Stimulated activated effector memory CD8-positive, alpha-beta T cell treated with anti-CD3 and anti-CD28 coated beads, Interleukin-12 subunit alpha, Interleukin-12 subunit beta, amount 100 ng/mL, for 72 hours (primary cell): Measurements from ENCODE around the gene TNFRSF13B.
"Not testable (repeated sequence)": the region's sequence is repeated elsewhere in the genome, so short reads cannot be mapped to it uniquely, and the experiment has no call there.

Source experiments
- ATAC-seq: fragments of 150-1000 bp; cut with Tn5 transposase; 2 replicates; pipeline ENCODE4 v1.10.0; 2021
- DNase-seq, 2 donors: peaks; one replicate each; pipeline ENCODE4 v3.0.0; 2021 to 2022; ENCODE audit warnings: low spot score in 2 of 2
- H3K27ac Mint-ChIP-seq: one replicate; pipeline ENCODE4 v1.8.0; 2022; ENCODE audit warnings: mild to moderate bottlenecking, mixed read lengths
- H3K36me3 Mint-ChIP-seq: one replicate; pipeline ENCODE4 v1.8.0; 2022; ENCODE audit warnings: mild to moderate bottlenecking, mixed read lengths
- H3K4me1 Mint-ChIP-seq: one replicate; pipeline ENCODE4 v1.8.0; 2022; ENCODE audit warnings: mixed read lengths
- H3K4me3 Mint-ChIP-seq: one replicate; pipeline ENCODE4 v1.8.0; 2022; ENCODE audit warnings: mild to moderate bottlenecking, mixed read lengths
- H3K9me3 Mint-ChIP-seq: one replicate; pipeline ENCODE4 v1.8.0; 2022; ENCODE audit warnings: mixed read lengths

The TNFRSF13B gene

DNA sequence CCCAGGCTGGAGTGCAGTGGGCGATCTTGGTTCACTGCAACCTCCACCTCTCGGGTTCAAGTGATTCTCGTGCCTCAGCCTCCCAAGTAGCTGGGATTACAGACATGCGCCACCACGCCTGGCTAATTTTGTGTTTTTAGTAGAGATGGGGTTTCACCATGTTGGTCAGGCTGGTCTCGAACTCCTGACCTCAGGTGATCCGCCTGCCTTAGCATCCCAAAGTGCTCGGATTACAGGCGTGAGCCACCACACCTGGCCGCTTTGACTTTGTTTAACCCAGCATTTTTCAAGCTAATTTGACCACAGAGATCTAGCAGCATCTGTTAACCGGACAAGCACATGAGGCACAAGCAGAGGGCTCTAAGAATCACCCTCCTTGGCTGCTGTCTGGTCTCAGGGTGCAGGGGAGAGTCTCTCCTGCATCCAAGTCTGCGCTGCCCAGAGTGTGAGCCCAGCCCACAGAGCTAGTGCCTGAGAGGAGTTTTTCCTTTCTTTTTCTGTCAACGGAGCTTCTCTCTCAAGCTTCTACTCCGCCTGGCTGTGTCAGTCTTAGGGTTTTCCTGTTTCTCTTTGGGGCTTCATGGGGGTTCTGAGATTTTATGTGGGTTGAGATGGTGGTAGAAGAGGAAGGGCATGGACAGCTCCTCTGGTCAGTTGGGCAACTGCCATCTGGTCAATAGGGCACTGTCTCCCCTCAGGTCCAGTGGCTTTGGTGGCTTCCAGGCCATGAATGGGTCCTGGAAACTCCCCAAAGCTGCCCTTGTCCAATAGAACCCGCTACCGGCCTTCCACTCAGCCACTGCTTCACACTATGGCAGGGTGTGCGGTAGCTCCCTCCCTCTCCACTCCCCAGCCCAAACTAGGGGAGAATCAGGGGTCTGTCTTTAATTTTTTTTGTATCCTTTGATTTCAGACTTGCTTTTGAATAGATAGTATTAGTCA, 59.6 kb downstream of the TNFRSF13B start:
- Mint-ChIP-seq H3K27ac (no peak overlapping the region), H3K4me3 (no peak overlapping the region), H3K36me3 (no peaks in the 10 kb centered on the region), H3K4me1 (peaks cover 7% of the 10 kb centered on the region), H3K9me3 (no peaks in the 10 kb centered on the region)
- ATAC-seq: no peak
- no peak for DNase-seq

DNA sequence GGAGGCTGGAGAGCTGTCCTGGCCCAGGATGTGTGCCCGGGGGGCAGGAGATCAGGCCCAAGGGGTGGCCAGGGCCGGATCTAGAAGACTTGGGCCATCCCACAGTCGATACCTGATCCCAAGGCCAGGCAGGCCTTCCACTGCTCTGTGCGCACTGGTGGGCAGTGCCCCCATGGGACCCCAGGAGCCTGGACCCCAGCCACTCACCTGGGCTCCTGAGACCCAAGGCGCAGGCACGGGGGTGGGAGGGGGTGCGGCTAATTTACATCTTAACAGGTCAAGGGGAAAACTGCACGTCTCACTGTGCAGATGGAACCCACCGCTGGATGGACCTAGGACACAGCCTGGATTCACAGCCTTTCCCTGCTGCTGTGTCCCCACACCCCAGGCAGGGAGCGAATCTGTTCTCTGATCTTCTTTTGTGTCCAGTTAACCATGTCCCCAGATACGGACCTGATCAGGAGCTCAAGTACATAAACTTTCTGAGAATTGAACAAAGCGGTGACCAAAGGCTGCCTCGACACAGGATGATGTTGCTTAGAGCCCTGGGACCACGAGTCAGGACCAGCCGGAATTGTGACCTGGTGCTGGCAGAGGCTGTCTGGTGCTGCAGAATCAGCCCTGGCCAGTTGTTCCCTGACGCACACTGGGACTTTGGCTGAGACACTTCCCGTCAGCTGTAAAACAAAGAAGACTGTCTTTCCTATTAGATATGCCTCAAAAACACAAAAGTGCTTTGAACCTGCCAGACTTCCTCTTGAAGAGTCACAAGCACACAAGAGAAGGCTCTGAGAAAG, 60.6 kb downstream of the TNFRSF13B start:
- Mint-ChIP-seq H3K4me3 (no peak overlapping the region), H3K27ac (no peak overlapping the region), H3K9me3 (no peaks in the 10 kb centered on the region), H3K4me1 (peaks cover 7% of the 10 kb centered on the region), H3K36me3 (no peaks in the 10 kb centered on the region)
- ATAC-seq: no peak
- DNase-seq: no peak

DNA sequence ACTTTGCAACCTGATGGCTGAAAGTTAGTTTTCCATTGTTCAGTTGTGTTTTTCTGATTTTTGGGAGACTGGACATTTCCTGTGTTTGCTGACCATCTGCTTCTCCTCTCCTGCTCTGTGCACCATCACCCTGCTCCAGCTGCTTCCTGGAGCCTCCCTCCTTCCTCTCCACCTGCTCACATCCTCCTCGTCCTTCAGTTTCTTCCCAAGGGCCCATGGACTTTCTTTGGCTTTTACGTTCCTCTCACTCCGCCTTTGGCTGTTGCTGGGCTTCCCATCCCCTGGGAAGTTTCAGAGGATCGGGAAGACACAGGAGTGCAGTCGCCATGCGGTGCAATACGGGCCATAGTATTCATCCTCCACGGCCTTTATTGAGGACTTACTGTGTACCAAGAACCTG, 61.6 kb downstream of the TNFRSF13B start:
- H3K4me1 Mint-ChIP-seq: no peaks in the 10 kb centered on the region
- H3K9me3 Mint-ChIP-seq: no peaks in the 10 kb centered on the region
- no peak overlapping the region for H3K4me3 Mint-ChIP-seq
- no peaks in the 10 kb centered on the region for H3K36me3 Mint-ChIP-seq
- ATAC-seq (no peak), DNase-seq (no peak)
- H3K27ac Mint-ChIP-seq: no peak overlapping the region

DNA sequence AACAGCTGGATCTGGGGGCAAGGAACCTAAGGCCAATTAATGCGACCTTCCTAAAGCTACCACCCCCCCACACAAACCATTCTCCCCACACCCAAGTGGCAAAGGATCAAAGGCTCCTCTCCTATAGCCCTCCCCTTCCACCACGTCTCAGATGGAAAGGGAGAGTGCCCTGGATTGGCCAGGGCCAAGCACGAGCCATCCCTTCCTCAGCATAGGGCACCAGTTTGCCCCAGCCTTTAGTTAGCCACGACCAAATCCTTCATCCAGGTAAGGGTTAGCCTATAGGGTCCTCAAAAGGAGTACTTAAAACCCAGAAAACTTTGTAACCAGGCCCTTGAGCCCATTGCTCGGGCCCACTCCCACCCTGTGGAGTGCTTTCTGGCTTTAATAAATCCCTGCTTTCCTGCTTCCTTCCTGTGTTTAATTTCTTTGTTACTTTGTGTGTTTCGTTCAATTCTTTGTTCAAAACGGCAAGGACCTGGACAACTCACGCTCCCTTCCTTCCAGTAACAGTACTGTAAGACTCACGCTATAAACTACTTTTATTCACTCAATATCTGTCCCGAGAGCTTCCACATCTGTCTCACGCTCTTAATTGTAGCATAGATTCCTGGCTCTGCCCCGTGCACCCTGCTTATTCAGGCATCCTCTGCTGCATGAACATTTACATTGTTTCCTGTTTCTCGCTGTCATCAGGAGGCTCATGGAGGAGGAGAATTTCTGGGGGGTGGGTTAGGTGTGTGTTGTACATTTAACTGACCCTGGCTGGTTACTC, 62.3 kb downstream of the TNFRSF13B start:
- no peaks in the 10 kb centered on the region for H3K9me3 Mint-ChIP-seq
- no peak for ATAC-seq
- no peaks in the 10 kb centered on the region for H3K4me1 Mint-ChIP-seq
- H3K36me3 Mint-ChIP-seq: no peaks in the 10 kb centered on the region
- H3K27ac Mint-ChIP-seq: no peak overlapping the region
- H3K4me3 Mint-ChIP-seq: no peak overlapping the region
- no peak for DNase-seq

DNA sequence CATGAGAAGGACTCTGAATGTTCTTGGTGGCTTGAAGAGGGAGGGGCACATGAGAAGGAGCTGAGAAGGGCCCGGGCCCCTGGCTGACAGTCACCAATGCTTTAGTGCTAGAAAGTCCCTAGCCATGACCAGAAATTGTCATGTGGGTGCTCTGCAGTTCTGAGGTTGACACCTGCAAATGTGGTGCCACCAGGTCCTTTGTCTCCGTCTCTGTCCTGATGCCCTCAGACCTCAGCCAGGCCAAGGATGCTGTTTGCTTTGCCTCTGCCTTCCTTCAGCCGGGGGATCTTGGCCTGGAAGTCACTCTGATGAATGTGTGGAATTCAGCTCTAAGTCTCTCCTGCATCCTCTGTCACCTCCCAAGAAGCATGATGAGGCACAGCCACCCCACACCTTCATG, 63.6 kb downstream of the TNFRSF13B start:
- ATAC-seq: no peak
- no peak for DNase-seq
- Mint-ChIP-seq H3K4me3 (no peak overlapping the region), H3K4me1 (no peaks in the 10 kb centered on the region), H3K36me3 (no peaks in the 10 kb centered on the region), H3K9me3 (peaks cover 2% of the 10 kb centered on the region), H3K27ac (no peak overlapping the region)

DNA sequence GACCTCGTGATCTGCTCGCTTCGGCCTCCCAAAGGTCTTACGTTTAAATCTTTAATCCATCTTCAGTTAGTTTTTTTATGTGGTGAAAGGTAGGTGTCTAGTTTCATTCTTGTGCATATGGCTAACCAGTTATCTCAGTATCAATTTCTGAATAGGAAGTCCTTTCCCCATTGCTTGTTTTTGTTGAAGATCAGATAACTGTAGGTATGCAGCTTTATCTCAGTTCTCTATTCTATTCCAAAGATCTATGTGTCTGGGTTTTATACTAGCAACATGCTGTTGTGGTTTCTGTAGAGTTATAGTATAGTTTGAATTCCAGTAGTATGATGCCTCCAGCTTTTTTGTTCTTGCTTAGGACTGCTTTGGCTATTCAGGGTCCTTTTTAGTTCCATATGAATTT, 65.2 kb downstream of the TNFRSF13B start:
- ATAC-seq (no peak), DNase-seq (no peak)
- Mint-ChIP-seq H3K36me3 (no peaks in the 10 kb centered on the region), H3K4me1 (no peaks in the 10 kb centered on the region), H3K27ac (no peak overlapping the region), H3K4me3 (no peak overlapping the region), H3K9me3 (peaks cover 2% of the 10 kb centered on the region)

DNA sequence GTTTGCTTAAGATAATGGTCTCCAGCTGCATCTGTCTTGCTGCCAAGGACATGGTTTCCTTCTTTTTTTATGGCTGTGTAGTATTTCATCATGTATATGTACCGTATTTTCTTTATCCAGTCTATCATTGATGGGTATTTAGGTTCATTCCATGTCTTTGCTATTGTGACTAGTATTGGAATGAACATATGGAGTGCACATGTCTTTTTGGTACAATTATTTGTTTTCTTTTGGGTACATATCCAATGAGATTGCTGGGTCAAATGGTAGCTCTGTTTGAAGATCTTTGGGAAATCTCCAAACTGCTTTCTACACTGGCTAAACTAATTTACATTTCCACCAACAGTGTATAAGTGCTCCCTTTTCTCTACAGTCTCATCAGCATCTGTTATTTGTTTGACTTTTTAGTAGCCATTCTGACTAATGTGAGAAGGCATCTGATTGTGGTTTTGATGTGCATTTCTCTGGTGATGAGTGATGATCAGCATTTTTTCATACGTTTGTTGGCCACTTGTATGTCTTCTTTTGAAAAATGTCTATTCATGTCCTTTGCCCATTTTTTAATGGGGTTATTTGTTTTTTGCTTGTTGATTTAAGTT, 66.2 kb downstream of the TNFRSF13B start:
- H3K27ac Mint-ChIP-seq: no peak overlapping the region
- H3K9me3 Mint-ChIP-seq: peaks cover 2% of the 10 kb centered on the region
- no peak overlapping the region for H3K4me3 Mint-ChIP-seq
- no peaks in the 10 kb centered on the region for H3K36me3 Mint-ChIP-seq
- DNase-seq: no peak
- H3K4me1 Mint-ChIP-seq: no peaks in the 10 kb centered on the region
- ATAC-seq: no peak

DNA sequence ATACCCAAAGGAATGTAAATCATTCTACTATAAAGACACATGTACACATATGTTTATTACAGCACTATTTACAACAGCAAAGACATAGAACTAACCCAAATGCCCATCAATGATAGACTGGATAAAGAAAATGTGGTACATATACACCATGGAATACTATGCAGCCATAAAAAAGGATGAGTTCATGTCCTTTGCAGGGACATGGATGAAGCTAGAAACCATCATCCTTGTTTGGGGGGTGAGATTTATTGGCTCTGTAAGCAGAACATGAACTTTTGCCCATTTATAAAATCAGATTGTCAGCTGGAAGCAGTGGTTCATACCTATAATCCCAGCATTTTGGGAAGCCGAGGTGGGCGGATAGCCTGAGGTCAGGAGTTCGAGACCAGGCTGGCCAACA, 68.8 kb downstream of the TNFRSF13B start:
- H3K36me3 Mint-ChIP-seq, H3K9me3 Mint-ChIP-seq: not testable (repeated sequence)
- DNase-seq: peak in 1 of 2 donors; percentile 12

DNA sequence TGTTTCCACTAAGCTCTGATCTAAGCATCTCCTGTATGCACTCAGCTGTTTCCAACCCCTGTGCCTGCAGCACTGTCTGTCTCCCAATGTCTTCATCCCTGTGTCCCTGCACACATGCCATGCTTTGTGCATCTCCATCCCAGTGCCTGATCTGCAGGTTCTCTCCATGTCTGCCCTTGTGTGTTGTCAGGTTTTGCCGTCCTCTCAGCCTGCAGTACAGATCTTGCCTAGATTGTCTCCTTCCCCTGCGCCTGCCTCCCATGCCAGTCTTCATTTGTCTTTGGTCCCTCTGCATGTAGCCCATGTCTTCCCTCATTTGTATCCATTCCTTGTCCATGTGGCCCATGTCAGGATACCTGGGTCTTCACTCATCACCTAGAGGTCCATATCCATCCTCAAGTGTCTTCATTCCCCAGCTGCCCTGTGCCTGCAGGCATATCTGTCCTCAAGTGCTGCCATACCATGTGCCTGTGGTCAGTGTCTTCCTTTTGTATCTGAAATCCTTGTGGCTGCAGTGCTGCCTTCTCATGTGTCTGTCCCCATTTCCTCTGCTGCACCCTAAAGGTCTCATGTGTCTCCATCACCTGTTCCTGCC, 71.5 kb downstream of the TNFRSF13B start:
- Mint-ChIP-seq H3K27ac (no peak overlapping the region), H3K4me3 (no peak overlapping the region)
- ATAC-seq: no peak

More for the DNA sequence above, 68.8 kb downstream of the TNFRSF13B start:
- ATAC-seq, H3K4me3 Mint-ChIP-seq, H3K4me1 Mint-ChIP-seq, H3K27ac Mint-ChIP-seq: not testable (repeated sequence)

DNA sequence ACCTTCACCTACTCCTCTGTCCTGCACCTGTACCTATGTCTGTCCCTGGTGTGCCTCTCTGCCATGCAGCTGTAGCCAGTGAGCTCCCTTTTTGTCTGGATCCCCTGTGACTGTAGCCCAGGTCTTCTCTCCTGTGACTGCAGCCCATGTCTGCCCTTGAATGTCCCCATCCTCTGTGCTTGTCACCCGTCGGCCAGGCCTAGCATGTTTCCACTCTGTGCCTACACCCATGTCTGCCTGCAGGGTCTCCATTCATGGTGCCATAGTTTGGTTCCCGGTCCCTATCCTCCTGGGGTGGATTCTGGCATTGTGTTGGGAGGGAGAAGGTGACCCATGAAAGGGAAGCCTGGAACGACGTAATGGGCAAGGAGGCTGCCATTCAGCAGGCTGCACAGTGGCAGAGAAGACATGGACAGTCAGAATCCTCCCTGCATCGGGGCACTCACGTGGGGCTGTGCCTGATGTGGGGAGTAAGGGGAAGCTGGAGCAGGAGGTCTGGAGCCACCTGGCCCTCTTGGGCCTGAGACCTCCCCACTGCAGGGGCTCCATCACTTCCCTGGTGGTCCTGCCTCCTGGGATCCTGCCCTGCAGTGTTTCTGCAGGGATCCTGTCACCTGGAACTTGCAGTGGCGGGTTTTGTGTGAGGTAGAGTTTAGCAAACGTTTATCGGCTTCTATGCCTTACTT, 74.6 kb downstream of the TNFRSF13B start:
- not testable (repeated sequence) for H3K27ac Mint-ChIP-seq, H3K4me1 Mint-ChIP-seq, DNase-seq, ATAC-seq, H3K4me3 Mint-ChIP-seq, H3K36me3 Mint-ChIP-seq, H3K9me3 Mint-ChIP-seq

More for the DNA sequence above, 71.5 kb downstream of the TNFRSF13B start:
- DNase-seq: no peak
- Mint-ChIP-seq H3K4me1 (no peaks in the 10 kb centered on the region), H3K9me3 (peaks cover 2% of the 10 kb centered on the region), H3K36me3 (no peaks in the 10 kb centered on the region)

DNA sequence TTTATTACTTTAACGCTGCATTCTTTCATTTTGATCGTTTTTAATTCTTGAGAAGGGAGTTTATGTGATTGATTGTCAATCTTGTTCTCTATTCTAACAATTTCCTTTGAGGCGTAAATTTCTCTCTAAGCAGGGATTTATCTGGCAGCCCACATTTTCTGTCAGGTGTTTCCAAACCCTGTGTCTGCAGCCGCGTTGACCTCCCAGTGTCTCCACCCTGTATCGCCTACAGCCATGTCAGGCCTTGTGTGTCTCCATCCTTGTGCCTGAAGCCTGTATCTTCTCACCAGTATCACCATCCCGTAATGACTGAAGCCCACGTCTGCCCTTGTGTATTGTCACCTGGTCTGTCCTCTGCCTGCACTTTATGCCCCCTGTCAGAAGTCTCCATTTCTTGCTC, 75.7 kb downstream of the TNFRSF13B start:
- not testable (repeated sequence) for ATAC-seq, H3K4me3 Mint-ChIP-seq, H3K36me3 Mint-ChIP-seq, H3K27ac Mint-ChIP-seq, DNase-seq, H3K9me3 Mint-ChIP-seq, H3K4me1 Mint-ChIP-seq

DNA sequence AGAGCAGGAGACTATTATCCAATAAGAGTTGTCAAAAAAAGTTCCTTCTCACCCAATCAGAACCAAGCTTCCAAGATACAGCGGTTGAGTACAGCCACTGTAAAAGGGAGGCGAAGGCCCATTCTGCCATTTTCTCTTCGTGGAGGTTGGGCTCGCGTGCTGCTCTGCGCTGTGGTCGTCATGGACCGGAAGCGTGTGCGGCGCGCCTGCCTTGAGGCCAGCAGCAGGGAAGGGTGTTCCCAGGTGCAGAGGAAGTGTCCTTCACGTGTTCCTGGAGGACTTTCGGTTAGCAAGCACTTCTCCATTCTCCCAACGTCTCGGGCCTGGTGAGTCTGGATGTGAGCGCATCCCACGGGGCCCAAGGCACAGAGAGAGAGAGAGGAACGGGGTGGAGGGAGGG, 78.4 kb downstream of the TNFRSF13B start:
- not testable (repeated sequence) for H3K4me1 Mint-ChIP-seq, H3K4me3 Mint-ChIP-seq, H3K9me3 Mint-ChIP-seq, DNase-seq, ATAC-seq, H3K27ac Mint-ChIP-seq, H3K36me3 Mint-ChIP-seq

DNA sequence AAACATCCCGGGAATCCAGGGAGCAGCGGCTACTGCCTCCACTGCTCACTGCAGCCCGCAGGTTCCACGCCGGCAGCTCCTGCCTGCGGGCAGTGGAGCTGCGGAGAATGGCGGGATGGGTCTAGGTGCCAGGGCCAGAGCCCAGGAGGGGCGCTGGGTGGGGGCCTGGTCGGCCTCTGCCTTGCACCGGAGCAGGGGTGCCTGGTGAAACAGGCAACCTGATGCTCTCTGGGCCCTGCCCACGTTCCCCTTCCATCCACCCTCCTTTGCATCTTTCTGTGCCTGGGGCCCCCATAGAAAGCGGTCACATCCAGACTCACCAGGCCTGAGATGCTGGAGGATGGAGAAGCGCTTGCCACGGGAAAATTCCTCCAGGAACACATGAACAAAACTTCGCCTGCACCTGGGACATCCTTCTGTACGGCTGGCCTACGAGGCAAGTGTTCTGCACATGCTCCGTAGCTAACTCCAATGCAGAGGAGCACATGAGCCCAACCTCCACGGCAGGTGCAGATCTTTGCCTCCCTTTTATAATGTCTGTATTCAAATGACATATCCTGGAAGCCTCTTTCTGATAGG, 79.0 kb downstream of the TNFRSF13B start:
- not testable (repeated sequence) for H3K27ac Mint-ChIP-seq, ATAC-seq, H3K4me1 Mint-ChIP-seq, H3K36me3 Mint-ChIP-seq, H3K4me3 Mint-ChIP-seq, DNase-seq, H3K9me3 Mint-ChIP-seq

DNA sequence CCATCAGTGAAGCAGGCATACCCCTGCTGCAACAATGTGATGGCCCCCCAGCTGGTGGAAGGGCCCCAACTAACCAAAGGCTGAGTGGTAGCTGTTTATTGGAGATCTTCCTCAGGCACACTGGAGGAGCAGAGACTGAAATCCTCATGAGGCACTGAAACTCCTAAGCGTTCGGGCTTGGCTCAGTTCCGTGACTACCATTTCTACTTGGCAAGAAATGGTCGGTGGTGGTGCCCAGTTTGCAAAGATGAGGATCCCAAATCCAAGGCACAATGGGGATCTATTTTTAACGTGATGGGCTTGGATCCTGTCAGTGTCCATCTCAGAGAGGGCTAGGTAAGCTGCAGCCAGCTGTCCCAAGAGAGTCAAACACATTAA, 82.8 kb downstream of the TNFRSF13B start:
- Mint-ChIP-seq H3K36me3 (no peaks in the 10 kb centered on the region), H3K27ac (no peak overlapping the region), H3K4me3 (no peak overlapping the region), H3K4me1 (peaks cover 13% of the 10 kb centered on the region), H3K9me3 (no peaks in the 10 kb centered on the region)
- ATAC-seq (no peak), DNase-seq (no peak)
